K562 (cell line): Measurements from ENCODE around the gene SYNM.

Experiments used
- CTCF ChIP-seq, 3 experiments: IDR thresholded peaks in 2 of 3; conservative IDR thresholded peaks in 1 of 3; 2 replicates each; pipeline ENCODE4 v1.5.1; 2011 to 2012; ENCODE audit warnings: low read length in 3 of 3, mild to moderate bottlenecking in 3 of 3, control low read depth in 2 of 3, improper control_type of control experiment in 1 of 3, inconsistent platforms in 1 of 3, low read depth in 1 of 3, mixed read lengths in 1 of 3, moderate library complexity in 1 of 3; ENCODE audit not compliant: insufficient read depth in 2 of 3
- MAFK ChIP-seq: IDR thresholded peaks from 2 replicates; pipeline ENCODE4 v1.6.1; 2011; ENCODE audit warnings: low read length, improper control_type of control experiment

DNA sequence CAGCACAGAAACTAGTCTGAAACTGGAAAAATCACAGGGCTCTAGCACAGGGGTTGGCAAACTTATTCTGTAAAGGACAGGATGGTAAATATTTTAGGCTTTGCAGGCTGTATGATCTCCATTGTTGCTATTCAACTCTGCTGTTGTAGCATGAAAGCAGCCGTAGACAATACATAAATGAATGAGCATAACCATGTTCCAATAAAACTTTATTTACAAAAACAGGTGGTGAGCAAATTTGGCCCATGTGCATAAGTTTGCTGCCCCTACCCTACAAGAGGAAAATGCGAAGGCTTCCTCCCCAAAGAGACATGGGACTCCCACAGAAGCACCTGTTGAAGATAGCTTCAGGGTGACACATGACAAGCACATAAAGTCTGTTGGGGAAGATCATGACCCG lies 59.2 kb downstream of the SYNM start:
- TF ChIP-seq MAFK = no peak
- no peak for TF ChIP-seq CTCF (IDR thresholded peaks at IDR 0.05 in 2 of 3, conservative IDR thresholded peaks at IDR 0.05 in 1 of 3; ENCODE audit: insufficient read depth in 2 of 3, low read depth in 1 of 3, low read length in 3 of 3)
